SKM-1 (cell line): ENCODE data around the gene FAM24B.
"Not testable (repeated sequence)": the region's sequence is repeated elsewhere in the genome, so short reads cannot be mapped to it uniquely, and the experiment has no call there.

Source experiments
- DNase-seq: peaks from one replicate; lab custom pipeline; 2025; ENCODE audit not compliant: unreplicated experiment; lab: John Stamatoyannopoulos, UW

FAM24B gene

DNA sequence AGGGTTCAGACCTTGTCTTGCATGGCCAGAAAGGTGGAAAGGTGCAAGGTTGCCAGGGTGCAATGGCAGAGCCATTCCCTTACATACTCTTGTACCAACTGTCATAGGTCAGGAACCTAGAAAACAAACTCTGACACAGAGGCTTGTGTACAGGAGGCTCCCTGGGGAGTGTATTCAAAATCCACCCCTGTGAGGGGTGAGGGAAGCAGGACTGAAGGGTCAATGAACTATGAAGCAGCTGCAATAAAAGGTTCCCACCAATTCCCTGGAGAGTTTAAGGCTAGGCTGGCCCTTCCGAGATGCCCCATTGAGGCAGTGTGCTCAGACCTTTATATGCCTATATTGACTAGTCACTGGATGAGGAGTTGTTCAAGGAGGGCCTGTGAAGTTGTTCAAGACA, 19.9 kb downstream of the FAM24B start:
- no peak for DNase-seq

- DNase-seq: not testable (repeated sequence)
These were observed 21.3 kb downstream of the FAM24B start for GRCh38 chr10:122858042-122858441.

DNA sequence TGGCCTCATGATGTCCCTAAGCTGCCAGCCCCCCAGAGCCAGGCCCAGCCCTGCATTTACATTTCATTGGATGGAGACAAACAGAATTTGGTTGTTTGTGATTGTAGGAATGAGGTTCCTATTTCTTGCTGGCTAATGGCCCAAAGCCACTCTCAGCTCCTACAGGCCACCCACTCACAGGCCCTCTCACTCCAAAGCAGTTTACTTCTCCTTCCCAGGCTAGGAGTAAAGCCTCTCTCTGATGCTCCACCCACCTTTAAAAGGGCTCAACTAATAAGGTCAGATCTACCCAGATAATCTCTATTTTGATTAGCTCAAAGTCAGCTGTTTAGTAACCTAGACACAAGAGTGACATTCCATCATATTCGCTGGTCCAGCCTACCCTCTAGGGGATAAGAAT, 22.5 kb downstream of the FAM24B start:
- DNase-seq: no peak

DNA sequence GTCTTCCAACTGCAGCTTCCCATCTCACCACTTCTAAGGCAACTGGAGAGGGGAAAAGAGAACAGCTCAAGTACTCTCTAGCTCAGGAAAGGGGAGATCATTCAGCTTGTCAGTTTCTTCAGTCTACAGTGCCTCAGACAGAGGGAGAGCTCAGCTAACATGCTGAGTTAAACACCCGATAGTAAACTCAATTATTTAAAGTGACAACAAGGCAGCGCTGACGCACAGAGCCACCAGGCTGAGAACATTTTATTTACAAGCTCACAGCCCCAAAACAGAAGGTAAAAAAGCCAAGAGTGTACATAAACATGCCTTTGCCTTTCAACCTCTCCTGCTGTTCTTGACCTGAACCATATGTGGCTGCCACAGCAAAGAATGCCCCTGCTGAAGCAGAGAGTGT, 23.6 kb downstream of the FAM24B start:
- no peak for DNase-seq

- DNase-seq: no peak
These were observed 24.7 kb downstream of the FAM24B start for GRCh38 chr10:122854648-122855047.

- DNase-seq: no peak
These were observed 25.6 kb downstream of the FAM24B start for GRCh38 chr10:122853665-122854313.

- no peak for DNase-seq
These were observed 27.1 kb downstream of the FAM24B start for GRCh38 chr10:122852261-122852660.

DNA sequence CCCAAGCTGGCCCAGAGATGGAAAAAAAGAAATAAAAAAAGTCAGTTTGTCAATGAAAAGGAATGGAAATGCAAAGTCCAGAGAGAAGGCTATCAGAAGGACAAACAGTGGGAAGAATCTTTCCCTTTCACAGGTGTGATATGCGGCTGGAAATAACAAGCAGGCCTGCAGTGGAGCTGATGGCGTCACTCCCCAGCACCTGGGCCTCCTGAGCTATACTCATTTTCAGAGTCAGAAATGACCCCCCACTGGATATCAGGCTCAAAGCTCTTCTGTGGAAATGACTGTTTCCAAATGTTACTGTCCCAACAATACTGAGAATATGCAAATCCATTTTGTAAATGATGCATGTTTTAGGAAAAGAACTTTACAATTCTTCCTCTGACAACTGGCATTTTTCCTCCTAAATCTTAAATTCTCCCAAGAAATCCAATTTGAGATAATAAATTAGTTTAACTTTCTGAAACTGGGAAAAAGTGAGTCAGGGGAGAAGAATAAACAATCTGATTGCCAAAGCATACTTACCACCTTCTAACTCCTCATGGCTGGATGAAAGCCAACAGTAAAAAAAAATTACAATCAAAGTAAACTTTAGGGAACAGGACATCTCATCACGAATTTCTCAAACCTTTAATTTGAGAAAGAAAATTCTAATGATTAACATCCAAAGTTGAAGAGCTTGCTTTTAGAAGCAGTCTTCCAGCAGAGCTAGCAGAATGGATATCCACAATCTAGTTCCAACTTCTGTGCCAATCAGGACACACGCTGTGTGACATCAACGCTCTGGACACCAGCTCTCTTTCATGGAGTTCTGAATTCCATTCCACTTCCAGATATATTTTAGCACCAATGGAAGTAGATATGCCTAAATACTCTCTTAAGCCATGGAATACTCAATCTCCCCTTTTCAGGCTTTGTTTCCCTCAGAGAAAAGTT, 28.4 kb downstream of the FAM24B start:
- DNase-seq: no peak

GRCh38 chr10:122849900-122850605, 29.3 kb downstream of the FAM24B start:
- DNase-seq: no peak

DNA sequence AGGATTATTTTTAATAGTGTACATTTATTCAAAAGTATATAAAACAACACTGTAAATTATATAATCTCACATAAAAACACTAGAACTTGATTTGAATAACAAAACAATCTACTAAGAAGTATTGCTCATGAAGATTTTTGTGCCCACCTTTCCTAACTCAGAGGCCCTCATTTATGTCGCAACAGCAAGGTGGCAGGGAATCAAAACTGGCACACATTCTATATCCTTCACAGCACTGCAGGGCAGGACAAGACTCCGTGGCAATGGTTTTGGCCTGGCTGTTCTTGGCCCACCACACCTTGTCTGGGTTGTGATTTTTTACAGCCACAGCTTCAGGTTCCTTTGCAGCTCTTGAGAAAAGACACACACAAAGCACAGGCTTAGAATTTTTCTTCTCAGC, 30.3 kb downstream of the FAM24B start:
- DNase-seq: no peak

DNA sequence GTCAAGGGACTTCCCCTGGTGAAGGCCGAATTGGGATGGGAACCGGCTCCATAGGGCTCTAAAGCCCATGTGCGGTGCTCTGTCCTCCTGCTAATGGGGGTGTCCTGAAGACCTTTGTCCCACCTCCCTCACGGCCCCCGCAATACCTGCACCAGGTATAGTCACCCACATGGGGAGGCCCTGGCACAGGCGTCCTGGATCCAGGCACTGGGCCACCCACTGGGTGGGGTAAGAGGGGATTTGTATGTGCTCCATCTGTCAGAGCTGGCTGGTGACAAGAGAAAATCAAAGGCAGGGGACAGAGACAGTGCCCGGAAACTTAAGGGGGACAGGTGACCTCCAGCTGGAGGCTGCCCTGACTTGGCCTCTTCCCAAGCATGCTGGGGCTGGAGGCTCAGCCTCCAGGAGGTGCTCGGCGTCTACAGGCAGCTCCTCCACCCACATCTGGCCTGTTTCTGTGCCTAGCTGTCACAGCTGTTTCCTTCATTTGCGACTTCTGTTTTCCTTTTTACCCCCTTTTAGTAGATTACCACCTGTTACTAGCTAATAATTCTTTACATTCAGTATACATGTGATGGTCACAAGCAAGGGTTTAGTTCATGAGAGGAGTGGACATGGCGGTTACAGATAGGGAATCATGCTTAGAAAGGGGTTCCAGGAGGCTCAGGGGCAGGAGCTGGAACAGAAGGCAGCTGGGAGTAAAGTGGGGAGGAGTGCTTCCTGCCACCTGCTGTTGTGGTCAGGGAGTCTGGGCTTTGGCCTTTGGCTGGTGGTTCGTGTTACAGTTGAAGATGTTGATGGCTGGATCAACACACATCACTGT, 31.4 kb downstream of the FAM24B start:
- DNase-seq: no peak

GRCh38 chr10:122845783-122846332, 33.5 kb downstream of the FAM24B start, which contains the start of gene CUZD1:
Gene CUZD1 (minus strand): TSS chr10:122845857. CDS start chr10:122845843, 14 bp downstream.
- no peak for DNase-seq

DNA sequence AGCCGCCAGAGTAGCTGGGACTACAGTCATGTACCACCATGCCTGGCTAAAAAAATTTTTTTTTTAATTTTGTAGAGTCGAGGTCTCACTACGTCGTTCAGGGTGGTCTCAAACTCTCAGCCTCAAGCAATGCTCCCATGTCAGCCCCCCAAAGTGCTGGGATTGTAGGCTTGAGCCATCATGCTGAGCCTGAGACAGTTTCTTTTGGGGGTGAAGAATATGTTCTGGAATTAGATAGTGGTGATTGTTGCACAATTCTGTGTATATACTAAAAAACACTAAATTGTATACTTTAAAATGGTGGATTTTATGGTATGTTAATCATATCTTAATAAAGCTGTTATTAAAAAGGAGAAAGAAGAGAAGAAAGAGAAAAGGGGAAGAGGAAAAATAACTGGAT, 35.2 kb downstream of the FAM24B start:
- DNase-seq: no peak

DNA sequence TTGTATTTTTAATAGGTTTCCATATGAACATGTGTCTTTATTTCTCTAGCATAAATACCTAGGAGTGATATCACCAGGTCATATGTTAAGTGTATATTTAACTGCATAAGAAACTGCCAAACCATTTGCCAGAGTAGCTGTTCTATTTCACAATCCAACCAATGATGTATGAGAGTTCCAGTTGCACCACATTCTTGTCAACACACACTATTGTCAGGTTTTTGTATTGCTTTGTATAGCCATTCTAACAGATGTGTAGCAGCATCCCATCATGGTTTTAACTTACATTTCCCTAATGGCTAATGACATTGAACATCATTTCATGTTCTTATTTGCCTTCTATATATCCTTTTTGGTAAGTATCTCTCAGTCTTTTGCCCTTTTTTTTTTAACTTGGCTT, 37.8 kb downstream of the FAM24B start:
- no peak for DNase-seq

DNA sequence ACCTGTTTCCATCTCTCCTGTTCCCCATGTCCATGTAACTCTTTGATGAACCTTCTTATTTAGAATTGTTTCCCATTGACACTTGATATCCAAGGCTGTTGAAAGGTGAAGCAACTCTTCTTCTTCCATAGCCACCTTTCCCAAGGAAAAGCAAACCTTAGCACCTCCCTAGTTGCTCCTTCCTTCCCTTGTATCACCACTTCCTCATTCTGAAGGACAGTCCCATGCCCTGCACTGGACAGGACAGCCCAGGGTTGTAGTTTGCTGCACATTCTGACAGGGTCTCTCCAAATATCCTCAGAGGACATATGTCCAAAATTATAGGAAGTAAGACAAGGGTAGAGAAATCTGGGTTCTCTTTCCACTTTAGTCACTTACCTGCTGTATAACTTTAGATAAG, 39.9 kb downstream of the FAM24B start:
- no peak for DNase-seq

DNA sequence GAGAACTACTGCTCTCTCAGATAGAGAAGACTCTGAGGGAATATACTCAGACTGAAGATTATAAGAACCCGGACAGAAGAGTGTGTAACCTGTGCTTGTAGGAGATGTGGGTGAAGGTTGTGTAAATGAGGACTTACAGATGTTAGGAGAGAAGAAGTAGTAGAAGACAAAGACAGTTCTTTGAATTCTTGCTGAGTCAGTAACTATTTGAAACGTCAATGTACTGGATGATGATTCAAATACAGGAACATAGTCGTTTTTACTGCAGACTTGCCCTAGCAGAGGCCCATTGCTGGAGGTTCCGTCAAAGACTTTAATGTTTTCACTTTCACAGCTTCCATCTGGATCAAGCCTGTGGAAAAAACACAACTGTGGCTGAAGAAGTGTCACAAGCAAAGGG, 40.5 kb downstream of the FAM24B start:
- DNase-seq: no peak

DNA sequence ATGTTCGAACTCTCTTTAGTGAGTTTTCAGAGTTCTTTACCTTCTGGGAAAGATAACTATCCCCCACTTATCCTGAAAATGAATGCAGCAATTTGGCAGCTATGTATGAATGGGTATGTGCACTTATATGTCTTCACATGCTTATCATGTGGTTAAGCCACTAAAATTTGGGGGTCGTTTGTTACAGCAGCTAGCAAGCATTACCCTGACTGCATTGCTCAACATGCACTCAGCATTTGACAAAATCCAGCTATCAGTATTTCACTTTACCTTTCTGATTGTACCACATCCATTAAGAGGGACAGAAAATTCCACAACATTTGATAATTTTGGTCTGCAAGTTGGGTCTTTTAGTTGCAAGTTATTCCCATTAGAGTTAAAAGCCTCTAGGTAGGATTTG, 43.5 kb downstream of the FAM24B start:
- no peak for DNase-seq

DNA sequence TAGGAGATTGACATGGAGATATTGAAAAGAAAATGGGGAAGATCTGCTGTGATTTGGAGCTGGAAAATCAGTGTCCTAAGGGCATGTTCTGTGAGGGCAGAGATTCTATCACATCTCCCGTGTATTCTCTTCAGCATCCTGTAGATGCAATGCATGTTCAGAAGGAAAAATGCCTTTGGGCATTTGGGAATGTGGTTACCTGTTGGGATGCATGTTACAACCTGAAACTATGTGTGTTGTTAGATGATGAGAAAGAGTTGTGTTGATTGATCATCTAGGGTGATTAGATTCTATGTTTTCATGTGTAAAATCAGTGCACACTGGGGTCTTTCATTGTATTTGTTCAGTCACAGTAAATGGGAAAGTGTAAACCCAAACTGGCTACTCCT, 48.4 kb downstream of the FAM24B start:
- no peak for DNase-seq

DNA sequence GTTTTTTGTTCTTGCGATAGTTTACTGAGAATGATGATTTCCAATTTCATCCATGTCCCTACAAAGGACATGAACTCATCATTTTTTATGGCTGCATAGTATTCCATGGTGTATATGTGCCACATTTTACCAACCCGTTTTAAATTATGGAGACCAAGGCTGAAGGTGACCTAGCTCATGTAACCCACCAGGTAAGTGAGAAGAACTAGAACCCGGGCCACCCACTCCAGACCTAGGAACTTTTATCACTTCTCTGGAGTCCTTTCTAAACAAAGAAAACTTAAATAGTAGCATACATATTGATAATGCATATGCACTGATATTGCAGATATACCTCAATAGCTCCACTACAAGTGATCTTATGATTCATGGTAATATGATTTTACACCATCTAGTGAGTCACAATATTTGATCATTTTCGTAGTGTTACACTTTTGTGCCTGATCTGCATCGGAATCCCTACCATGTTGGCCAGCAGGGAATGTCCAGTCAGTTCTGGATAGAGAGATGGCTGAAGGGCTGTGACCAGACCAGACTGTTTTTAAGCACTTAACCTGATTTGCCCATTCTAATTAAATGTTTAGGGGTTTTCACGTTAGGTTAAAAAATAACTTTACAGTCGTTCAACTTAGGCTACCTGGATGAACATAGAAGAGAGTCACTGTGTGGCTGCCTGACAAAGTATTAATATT, 49.0 kb downstream of the FAM24B start:
- no peak for DNase-seq

DNA sequence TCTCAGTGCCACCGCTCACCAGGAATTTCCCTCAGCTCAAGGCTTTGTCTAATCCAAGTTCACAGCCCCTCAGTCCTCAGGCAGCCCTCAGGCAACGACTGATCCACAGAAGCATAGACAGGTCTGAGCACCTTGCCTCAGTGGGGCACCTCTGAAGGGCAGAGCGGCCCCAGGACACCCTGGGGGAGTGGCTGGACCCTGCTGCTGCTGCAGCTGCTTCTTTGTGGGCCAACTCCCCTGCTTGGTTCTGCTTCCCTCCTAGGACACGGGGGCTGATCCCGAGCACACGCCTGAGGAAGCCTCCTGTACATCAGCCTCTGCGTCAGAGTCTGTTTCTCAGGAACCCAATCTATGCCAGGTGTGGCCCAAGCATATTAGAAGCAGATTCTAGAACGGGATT, 49.9 kb downstream of the FAM24B start:
- no peak for DNase-seq
